ENCODE results near the gene ETV6. TPM values are rescaled to one million over a fixed set of nuclear protein-coding genes. Genes with fewer than 3 reads are reported as not detected.

The ETV6 gene
- total RNA-seq, 3 donors from 2014 or later, result 17.8 to 58.7 (median 45.2) TPM

DNA sequence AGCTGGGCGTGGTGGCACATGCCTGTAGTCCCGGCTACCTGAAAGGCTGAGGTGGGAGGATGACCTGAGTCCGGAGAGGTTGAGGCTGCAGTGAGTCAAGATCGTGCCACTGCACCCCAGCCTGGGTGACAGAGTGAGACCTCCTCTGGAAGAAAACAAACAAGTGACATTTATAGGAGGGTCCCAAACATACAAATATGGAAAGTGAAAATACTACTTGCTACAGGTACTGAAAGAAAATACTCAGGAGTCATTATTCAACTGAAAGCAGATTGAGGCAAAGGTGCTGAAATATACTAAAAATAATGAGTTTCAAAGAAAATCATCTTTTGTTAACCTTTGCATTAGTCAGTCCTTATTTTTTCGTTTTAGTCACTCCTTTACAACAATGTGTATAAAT lies 53.5 kb downstream of the ETV6 start:
- Histone ChIP-seq H3K4me1 (peaks cover 8 to 34% of the 10 kb centered on the region in 2 donors), H3K9me3 (no peaks in the 10 kb centered on the region), H3K27me3 (no peaks in the 10 kb centered on the region), H3K27ac (peak overlapping the region; percentile 27 to 81), H3K4me3 (no peak overlapping the region), H3K36me3 (no peaks in the 10 kb centered on the region)
- TF ChIP-seq POLR2AphosphoS5 (IDR thresholded peaks at IDR 0.05) (no peak), POLR2A (IDR thresholded peaks at IDR 0.05) (no peak)
- TF ChIP-seq, protein P1, sequence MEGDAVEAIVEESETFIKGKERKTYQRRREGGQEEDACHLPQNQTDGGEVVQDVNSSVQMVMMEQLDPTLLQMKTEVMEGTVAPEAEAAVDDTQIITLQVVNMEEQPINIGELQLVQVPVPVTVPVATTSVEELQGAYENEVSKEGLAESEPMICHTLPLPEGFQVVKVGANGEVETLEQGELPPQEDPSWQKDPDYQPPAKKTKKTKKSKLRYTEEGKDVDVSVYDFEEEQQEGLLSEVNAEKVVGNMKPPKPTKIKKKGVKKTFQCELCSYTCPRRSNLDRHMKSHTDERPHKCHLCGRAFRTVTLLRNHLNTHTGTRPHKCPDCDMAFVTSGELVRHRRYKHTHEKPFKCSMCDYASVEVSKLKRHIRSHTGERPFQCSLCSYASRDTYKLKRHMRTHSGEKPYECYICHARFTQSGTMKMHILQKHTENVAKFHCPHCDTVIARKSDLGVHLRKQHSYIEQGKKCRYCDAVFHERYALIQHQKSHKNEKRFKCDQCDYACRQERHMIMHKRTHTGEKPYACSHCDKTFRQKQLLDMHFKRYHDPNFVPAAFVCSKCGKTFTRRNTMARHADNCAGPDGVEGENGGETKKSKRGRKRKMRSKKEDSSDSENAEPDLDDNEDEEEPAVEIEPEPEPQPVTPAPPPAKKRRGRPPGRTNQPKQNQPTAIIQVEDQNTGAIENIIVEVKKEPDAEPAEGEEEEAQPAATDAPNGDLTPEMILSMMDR (IDR thresholded peaks at IDR 0.05), result no peak
- intact Hi-C loops (cut with DNase I; ENCODE audit: low total_unique reads), result no loop called here
- DNase-seq (ENCODE audit: low spot score in 2 of 2), result no peak

DNA sequence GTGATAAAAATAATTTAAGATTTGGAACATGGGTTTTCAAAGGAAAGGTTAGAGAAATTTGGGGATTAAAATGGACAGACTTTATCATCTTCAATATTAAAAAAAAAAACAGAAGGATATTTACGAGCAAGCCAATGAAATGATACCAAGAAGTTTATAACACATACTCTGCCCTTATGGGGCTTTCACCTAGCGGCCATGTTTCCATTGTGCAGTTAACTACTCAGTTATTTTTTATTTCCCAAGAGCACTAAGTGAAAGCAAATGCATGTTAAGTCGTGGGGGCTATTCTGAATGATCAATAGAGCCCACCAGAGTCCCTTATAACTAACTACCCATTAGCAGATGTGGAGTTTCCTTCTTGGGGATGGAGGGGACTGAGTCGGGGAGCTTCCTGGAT lies 53.9 kb downstream of the ETV6 start:
- Histone ChIP-seq H3K4me1 (peaks cover 8 to 32% of the 10 kb centered on the region in 2 donors), H3K4me3 (no peak overlapping the region), H3K36me3 (no peaks in the 10 kb centered on the region), H3K27ac (peak overlapping the region in 1 of 2 donors; percentile 94), H3K27me3 (no peaks in the 10 kb centered on the region), H3K9me3 (no peaks in the 10 kb centered on the region)
- TF ChIP-seq POLR2A (IDR thresholded peaks at IDR 0.05) (no peak), POLR2AphosphoS5 (IDR thresholded peaks at IDR 0.05) (no peak)
- TF ChIP-seq, protein P1 (IDR thresholded peaks at IDR 0.05), result no peak
- DNase-seq (ENCODE audit: low spot score in 2 of 2), result no peak
- intact Hi-C loops (cut with DNase I; ENCODE audit: low total_unique reads), result no loop called here

DNA sequence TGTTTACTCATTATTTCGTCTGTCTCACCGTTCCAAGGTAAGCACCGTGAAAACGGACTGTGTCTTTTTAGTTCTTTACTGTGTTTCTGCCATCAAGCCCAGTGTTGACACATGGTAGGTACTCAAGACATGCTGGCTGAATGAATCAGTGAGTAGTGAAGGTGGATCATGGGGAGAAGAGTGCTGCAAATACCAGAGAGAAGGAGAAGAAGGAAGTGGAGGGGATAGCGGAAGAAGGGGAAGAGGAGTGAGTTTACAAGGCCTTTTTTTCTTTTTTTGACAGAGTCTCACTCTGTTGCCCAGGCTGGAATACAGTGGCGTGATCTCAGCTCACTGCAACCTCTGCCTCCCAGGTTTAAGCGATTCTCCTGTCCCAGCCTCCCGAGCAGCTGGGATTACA lies 54.6 kb downstream of the ETV6 start:
- Histone ChIP-seq H3K9me3 (no peaks in the 10 kb centered on the region), H3K4me3 (no peak overlapping the region), H3K4me1 (peaks cover 8 to 34% of the 10 kb centered on the region in 2 donors), H3K36me3 (no peaks in the 10 kb centered on the region), H3K27ac (peak overlapping the region; percentile 89 to 94), H3K27me3 (no peaks in the 10 kb centered on the region)
- DNase-seq (ENCODE audit: low spot score in 2 of 2), result no peak
- intact Hi-C loops (cut with DNase I; ENCODE audit: low total_unique reads), result no loop called here
- no peak for TF ChIP-seq POLR2A (IDR thresholded peaks at IDR 0.05)
- TF ChIP-seq, protein P1 (IDR thresholded peaks at IDR 0.05), result no peak
- TF ChIP-seq POLR2AphosphoS5 (IDR thresholded peaks at IDR 0.05), result no peak

DNA sequence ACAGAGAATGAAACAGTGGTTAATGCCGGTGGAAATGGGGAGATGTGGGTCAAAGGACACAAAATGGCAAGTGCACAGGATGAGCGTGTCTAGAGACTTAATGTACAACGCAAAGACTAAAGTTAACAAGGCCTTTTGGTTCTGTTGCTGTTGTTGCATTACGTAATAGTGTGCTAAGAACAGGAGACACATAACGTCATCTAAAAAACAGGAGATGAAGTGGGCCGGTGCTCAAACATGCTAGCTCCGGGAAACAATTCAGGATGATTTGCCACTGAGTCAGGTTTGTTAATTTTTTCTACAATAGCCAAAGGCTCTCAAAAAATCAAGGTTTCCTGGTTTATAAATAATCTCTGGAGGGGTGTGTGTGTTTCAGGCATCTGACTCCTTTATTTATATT lies 55.5 kb downstream of the ETV6 start:
- Histone ChIP-seq H3K4me3 (no peak overlapping the region), H3K9me3 (no peaks in the 10 kb centered on the region), H3K27me3 (no peaks in the 10 kb centered on the region), H3K36me3 (no peaks in the 10 kb centered on the region), H3K27ac (peak overlapping the region; percentile 89 to 94), H3K4me1 (peaks cover 8 to 28% of the 10 kb centered on the region in 2 donors)
- intact Hi-C loops (cut with DNase I; ENCODE audit: low total_unique reads), result no loop called here
- TF ChIP-seq POLR2AphosphoS5 (IDR thresholded peaks at IDR 0.05) (peak in 2 of 3 donors; percentile 43 to 56), POLR2A (IDR thresholded peaks at IDR 0.05) (no peak)
- DNase-seq (ENCODE audit: low spot score in 2 of 2), result peak in 1 of 2 donors; percentile 64

DNA sequence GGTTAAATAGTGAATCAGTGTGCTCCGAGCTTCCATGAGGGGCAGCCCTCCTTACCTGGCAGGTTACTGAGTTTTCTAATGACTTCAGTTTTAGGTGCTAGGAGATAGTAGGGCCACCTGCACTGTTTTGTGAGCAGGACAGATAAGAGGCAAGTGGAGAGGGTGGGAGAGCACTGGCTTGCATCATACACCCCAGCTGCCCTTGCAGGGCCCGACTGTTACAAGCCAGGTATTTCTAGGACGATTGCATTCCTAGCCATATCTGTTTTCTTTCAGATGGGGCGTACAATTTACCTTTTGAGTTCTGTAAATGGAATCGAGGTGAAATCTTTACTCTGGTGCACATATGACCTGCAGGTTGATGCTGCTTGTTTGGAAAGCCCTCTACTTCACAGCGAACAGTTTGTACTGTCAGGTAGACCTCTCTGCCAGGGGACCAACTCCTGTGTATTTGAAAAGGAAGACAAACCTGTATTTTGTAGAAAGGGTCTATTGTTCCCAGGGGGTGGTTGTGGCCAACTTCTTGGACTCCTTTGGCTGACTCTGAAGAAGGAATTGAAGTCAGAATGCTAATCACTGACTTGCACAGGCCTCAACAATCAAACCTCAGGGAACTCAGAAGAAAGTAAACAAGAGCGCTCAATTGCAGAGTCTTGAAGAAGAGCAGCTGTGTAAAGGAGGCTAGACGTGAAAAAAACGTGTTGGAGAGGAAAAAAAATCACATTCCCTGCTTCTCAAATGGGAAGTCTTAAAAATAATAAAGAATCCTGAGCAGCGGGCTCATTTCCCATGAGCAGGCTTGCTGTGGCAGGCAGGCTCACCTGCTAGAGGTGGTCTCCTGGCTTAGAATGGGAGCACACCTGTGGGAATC lies 57.3 kb downstream of the ETV6 start:
- Histone ChIP-seq H3K36me3 (no peaks in the 10 kb centered on the region), H3K4me3 (peak overlapping the region in 1 of 3 donors; percentile 21), H3K4me1 (peaks cover 8 to 38% of the 10 kb centered on the region in 2 donors), H3K27me3 (no peaks in the 10 kb centered on the region), H3K27ac (peak overlapping the region; percentile 89 to 94), H3K9me3 (no peaks in the 10 kb centered on the region)
- DNase-seq (ENCODE audit: low spot score in 2 of 2), result peak in 1 of 2 donors; percentile 88
- intact Hi-C loops (cut with DNase I; ENCODE audit: low total_unique reads), result no loop called here
- TF ChIP-seq POLR2A (IDR thresholded peaks at IDR 0.05) (no peak), POLR2AphosphoS5 (IDR thresholded peaks at IDR 0.05) (peak in 1 of 3 donors; percentile 36)

DNA sequence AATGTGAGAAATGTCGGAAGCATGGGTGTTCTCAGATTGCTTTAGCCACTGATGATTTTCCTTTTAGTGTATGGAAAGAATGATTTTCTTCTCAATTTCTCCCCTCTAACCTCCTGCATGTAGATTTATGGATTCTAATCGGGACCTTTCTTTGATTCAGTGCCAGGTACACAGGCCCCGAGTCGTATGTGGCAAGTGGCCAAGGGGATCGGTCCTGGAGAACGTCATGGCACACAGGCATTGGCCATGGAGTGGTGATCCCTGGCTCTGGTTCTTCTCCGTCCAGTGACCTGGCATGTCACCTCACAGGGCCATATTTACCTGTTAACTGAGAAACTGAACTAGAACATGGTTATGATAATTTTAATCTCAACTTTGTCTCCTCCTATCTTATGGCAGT lies 58.1 kb downstream of the ETV6 start:
- Histone ChIP-seq H3K9me3 (no peaks in the 10 kb centered on the region), H3K27me3 (no peaks in the 10 kb centered on the region), H3K4me3 (no peak overlapping the region), H3K36me3 (no peaks in the 10 kb centered on the region), H3K4me1 (peaks cover 8 to 44% of the 10 kb centered on the region in 2 donors), H3K27ac (peak overlapping the region; percentile 89 to 94)
- no peak for TF ChIP-seq POLR2AphosphoS5 (IDR thresholded peaks at IDR 0.05)
- TF ChIP-seq, protein P1 (IDR thresholded peaks at IDR 0.05), result no peak
- no peak for TF ChIP-seq POLR2A (IDR thresholded peaks at IDR 0.05)
- peak in 1 of 2 donors; percentile 54 for DNase-seq (ENCODE audit: low spot score in 2 of 2)
- intact Hi-C loops (cut with DNase I; ENCODE audit: low total_unique reads), result no loop called here
